HG02938 (cell line): ENCODE results near the gene HOXA2.

Source experiments
- ATAC-seq: cut with Tn5 transposase; IDR thresholded peaks from one replicate; pipeline ENCODE4 v1.9.1; 2021; ENCODE audit warnings: mild to moderate bottlenecking, moderate library complexity; ENCODE audit not compliant: unreplicated experiment

The HOXA2 gene

GRCh38 chr7:27112955-27113949 is 10.8 kb upstream of the HOXA2 start:
- no peak for ATAC-seq

DNA sequence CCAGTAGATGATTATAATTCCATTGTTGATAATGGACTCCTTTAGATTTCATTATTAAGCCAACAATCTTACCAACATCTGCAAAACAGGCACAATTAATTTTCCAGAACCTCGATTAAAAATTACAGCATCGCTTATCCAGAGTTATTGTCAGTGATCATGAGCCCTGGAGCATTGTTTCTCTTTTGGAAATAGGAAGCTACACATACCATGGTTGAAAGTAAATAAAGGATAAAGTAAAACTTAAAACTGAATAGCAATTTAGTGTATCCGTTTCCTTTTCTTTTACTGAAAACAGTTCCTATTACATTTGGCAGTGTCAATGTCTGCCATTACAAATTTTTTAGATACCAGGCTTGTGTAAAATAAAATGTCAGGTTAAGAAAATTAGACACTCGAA is 9.9 kb upstream of the HOXA2 start:
- no peak for ATAC-seq

GRCh38 chr7:27111751-27112277 is 9.3 kb upstream of the HOXA2 start:
- no peak for ATAC-seq

GRCh38 chr7:27111042-27111750 is 8.7 kb upstream of the HOXA2 start:
- ATAC-seq, result no peak

- ATAC-seq, result no peak
Measured at GRCh38 chr7:27110186-27111031, 7.9 kb upstream of the HOXA2 start.

DNA sequence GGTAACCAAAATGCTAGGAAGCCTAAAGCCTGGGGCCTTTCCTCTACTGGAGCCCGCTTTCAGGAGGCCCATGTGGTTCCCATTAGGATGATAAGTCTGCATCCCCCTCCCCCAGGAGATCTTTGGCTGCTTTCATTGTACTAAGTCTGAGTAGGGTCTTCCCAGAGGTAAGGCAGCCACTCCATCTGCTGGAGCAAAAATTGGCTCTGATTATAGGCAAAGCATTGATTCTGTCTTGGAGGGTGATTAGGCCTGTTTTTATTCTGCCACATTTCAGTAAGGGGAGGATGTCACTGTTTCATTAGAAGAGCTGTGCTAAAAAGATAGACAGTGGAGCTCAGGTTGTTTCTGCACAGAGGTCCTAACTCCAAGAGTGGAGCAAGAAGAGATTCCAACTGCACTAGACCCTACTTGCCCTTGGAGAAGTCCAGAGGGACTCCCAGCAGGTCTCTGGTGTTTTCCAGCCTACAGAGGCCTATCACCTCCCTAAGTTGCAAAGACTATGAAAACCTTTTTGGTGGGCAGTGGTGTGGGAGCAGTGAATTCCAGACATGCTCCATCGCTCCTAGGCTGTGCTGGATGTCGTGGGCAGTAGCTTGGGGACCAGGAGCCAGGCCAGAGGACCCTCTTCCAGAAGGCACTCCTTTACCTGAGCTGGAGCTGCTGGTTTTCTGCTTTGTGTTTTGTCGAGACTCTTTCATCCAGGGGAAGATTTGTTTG is 7.1 kb upstream of the HOXA2 start:
- ATAC-seq, result no peak

DNA sequence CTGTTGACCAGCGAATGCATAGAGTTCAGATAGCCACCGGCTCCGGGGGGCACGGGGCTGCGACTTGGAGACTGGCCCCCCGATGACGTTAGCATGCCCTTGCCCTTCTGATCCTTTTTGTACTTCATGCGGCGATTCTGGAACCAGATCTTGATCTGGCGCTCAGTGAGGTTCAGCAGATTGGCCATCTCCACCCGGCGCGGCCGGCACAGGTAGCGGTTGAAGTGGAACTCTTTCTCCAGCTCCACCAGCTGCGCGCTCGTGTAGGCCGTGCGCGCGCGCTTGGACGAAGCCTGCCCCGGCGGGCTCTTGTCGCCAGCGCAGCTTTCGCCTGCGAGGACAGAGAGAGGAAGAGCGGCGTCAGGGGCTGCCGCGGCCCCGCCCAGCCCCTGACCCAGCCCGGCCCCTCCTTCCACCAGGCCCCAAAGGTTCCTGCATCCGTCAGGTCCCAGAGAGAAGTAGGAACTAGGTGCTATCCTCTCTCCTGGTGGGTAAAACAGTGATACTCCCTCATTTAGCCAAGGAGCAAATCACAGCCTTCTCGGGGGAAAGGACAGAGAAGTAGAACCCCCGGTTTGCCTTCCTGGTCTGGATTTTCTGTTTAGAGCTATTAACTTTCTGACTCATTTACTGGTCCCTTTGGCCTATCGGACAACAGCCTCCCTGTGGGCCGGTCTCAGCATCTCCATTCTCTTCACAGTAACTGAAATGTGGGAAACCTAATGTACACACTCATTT is 6.1 kb upstream of the HOXA2 start:
- no peak for ATAC-seq

GRCh38 chr7:27107391-27108381 is 5.2 kb upstream of the HOXA2 start:
- no peak for ATAC-seq

- no peak for ATAC-seq
Measured at GRCh38 chr7:27106901-27107240, 4.4 kb upstream of the HOXA2 start.

DNA sequence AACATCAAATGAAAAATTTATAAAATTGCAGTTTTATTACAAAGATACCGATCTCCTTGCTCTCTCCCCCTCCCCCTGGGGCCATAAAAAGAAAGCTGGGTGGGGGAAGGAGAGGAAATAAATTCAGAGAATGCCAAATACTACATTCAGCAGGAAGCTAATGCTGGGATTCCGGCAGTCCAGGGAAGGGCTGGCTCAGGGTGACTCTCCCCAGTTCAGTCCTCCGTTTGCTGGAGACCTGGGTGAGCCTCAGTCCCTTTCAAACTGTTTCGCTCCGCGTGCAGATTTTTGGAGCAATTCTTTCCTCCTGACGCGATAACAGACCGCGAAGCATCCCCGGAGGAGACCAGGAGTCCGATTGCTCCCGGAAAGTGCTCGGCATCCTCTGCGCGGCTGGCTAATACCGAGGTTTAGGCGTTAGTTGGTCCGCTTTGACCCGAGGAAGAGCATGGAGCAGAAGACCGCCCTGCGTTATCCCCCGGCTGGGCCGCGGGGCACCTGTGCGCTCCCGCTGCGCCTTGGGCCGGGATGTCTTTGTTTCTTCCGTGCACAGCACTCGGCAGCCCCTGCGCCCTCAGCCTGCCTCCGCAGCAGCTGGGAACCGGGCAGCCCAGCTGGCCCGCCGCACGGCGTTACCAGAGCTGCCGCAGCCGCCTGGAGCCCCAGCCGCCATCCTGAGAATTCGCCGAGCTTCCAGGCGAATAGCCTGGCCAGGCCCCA is 3.9 kb upstream of the HOXA2 start:
- no peak for ATAC-seq

- ATAC-seq, result no peak
Measured at GRCh38 chr7:27105301-27106031, 3.0 kb upstream of the HOXA2 start.

DNA sequence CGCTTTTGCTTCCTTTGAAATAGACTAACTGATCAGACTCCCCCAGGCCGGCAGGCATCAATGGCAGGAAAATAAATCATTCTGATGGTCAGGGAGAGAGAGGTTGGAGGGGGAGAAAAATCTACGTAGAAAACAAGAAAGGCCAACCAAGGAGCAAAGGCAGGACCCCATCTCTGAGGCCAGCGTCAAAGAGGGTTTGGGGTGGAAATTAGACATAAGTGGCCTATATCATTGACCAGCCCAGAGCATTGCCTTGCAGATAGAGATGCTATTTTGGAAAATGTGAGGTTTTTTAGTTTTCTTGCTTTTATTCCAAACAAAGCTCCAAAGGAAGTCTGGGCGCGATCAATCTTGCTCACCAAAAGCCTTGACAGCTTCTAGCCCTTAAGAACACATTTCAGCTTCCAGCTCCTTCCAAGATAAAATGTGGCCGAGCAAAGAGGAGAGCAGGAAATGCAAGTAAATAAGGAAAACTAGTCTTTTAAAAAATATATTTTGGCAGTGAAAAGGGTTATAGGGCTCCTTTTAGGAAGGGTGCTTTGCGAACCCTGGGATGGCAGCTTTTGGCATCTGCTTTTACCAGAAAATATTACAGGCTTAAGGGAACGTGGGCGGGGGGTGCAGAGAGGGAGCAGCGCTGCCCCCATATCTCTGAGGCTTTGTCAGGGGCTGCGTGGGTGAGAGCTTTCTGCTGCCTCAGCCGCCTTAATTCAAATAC is 2.0 kb upstream of the HOXA2 start:
- no peak for ATAC-seq

- ATAC-seq, result no peak
Measured at GRCh38 chr7:27103489-27104226, 1.2 kb upstream of the HOXA2 start.

GRCh38 chr7:27101957-27102580 is 414 bp downstream of the HOXA2 start:
- ATAC-seq, result no peak

GRCh38 chr7:27101171-27101956 is 1.1 kb downstream of the HOXA2 start:
- ATAC-seq, result no peak
